Ramos (cell line): ENCODE results near the gene WWC2.

Source experiments
- in situ Hi-C: fragments of 300-500 bp; cut with MboI; formaldehyde crosslinking; loops from one replicate; pipeline ENCODE4 v1.14.3; 2022; ENCODE audit warnings: low sequenced_read_pairs; ENCODE audit not compliant: unreplicated experiment

WWC2 gene

GRCh38 chr4:183098723-183099536 lies at the start of gene WWC2:
Gene WWC2, plus strand, starts transcription at chr4:183099257. Its CDS starts 235 bp downstream, at chr4:183099492.
- in situ Hi-C loops = no loop called here

- in situ Hi-C loops = no loop called here
Measured at GRCh38 chr4:183053681-183054080, 45.4 kb upstream of the WWC2 start.

GRCh38 chr4:183057255-183057654 lies 41.8 kb upstream of the WWC2 start:
- in situ Hi-C loops = no loop called here

GRCh38 chr4:183059797-183060196 lies 39.3 kb upstream of the WWC2 start:
- in situ Hi-C loops = no loop called here

- in situ Hi-C loops = no loop called here
Measured at GRCh38 chr4:183068502-183068901, 30.6 kb upstream of the WWC2 start.

- in situ Hi-C loops = no loop called here
Measured at GRCh38 chr4:183071222-183071621, 27.8 kb upstream of the WWC2 start.

GRCh38 chr4:183072176-183072575 lies 26.9 kb upstream of the WWC2 start:
- in situ Hi-C loops = no loop called here

- in situ Hi-C loops = no loop called here
Measured at GRCh38 chr4:183073838-183074145, 25.3 kb upstream of the WWC2 start.

- in situ Hi-C loops = no loop called here
Measured at GRCh38 chr4:183074288-183074990, 24.6 kb upstream of the WWC2 start.

GRCh38 chr4:183078634-183079033 lies 20.4 kb upstream of the WWC2 start:
- in situ Hi-C loops = loop anchor here (5.0 kb wide), 1 partner anchor 179 kb away; no protein-coding TSS in a partner anchor

GRCh38 chr4:183080372-183081115 lies 18.5 kb upstream of the WWC2 start:
- in situ Hi-C loops = no loop called here

- in situ Hi-C loops = no loop called here
Measured at GRCh38 chr4:183081116-183081469, 18.0 kb upstream of the WWC2 start.

- in situ Hi-C loops = no loop called here
Measured at GRCh38 chr4:183082053-183082452, 17.0 kb upstream of the WWC2 start.

GRCh38 chr4:183094393-183095198 lies 4.5 kb upstream of the WWC2 start:
- in situ Hi-C loops = no loop called here

GRCh38 chr4:183095199-183095512 lies 3.9 kb upstream of the WWC2 start:
- in situ Hi-C loops = no loop called here

- in situ Hi-C loops = no loop called here
Measured at GRCh38 chr4:183096276-183096965, 2.6 kb upstream of the WWC2 start.

- in situ Hi-C loops = no loop called here
Measured at GRCh38 chr4:183097231-183098018, 1.6 kb upstream of the WWC2 start.

- in situ Hi-C loops = no loop called here
Measured at GRCh38 chr4:183098019-183098722, 886 bp upstream of the WWC2 start.
